ENCODE results near the gene GAL3ST2. TPM values are rescaled to one million over a fixed set of nuclear protein-coding genes. Genes with fewer than 3 reads are reported as not detected.

The GAL3ST2 gene
- polyA plus RNA-seq, 1 donor from 2014 or later: not detected

DNA sequence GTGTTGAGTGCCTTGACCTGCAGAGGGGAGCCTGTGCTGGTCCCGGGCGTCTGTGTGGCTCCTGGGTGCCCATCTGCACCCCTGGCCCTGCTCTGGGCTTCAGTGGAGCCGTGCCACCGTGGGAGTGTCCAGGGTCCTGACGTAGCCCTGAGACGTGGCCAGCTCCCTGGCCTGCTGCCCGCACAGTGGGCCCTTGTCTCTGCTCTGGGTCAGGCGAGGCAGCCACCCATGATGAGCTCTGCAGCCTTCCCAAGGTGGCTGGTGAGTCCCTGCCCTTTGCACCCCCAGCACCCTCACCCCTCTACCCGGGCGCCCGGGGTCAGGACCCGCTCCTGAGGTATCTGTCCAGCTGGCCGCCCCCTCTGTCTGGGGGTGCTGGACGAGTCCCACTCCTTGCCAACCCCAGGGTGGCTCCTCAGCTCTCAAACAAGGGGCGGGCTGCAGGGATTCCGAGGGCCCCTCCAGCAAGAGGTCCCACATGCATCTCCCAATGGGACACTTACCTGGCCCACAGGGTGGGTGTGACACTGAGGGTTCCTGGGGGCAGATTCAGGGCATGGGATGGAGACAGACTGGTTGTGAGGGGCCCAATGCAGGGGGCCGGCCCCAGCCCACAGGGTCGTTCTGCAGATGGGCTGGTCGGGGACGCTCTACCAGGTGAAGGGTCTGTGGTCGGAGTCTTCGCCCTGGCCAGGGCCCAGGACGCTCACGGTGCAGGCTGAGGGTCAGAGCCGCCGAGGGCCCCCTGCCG, 34.8 kb downstream of the GAL3ST2 start:
- no peak overlapping the region for H3K9ac ChIP-seq (ENCODE audit: low read length)
- no peaks in the 10 kb centered on the region for H3K9me2 ChIP-seq (ENCODE audit: insufficient read depth, low read length)
- no peak overlapping the region for H3K27ac ChIP-seq (ENCODE audit: low read length)
- no peak overlapping the region for H2AFZ ChIP-seq (ENCODE audit: low read depth, low read length)
- H3F3A ChIP-seq (ENCODE audit: insufficient read depth, low read length, poor library complexity, severe bottlenecking): no peaks in the 10 kb centered on the region
- H4K20me1 ChIP-seq (ENCODE audit: insufficient read depth): no peaks in the 10 kb centered on the region
- TF ChIP-seq TAF1 (IDR thresholded peaks at IDR 0.05; ENCODE audit: low read depth) (no peak), POLR2AphosphoS5 (IDR thresholded peaks at IDR 0.05) (no peak), MXI1 (conservative IDR thresholded peaks at IDR 0.05; ENCODE audit: poor library complexity, severe bottlenecking) (no peak)
- no peaks in the 10 kb centered on the region for H3K9me3 ChIP-seq (ENCODE audit: low read length)
- H3K27me3 ChIP-seq (ENCODE audit: insufficient read depth, low read depth, low read length): no peaks in the 10 kb centered on the region
- H3K79me2 ChIP-seq (replicated peaks; ENCODE audit: insufficient read depth, low read length): no peaks in the 10 kb centered on the region
- no peaks in the 10 kb centered on the region for H3K36me3 ChIP-seq (ENCODE audit: insufficient read depth, low read length)
- H3K4me3 ChIP-seq (ENCODE audit: low read length): no peak overlapping the region
- no peak overlapping the region for H3K4me2 ChIP-seq (ENCODE audit: low read length)

DNA sequence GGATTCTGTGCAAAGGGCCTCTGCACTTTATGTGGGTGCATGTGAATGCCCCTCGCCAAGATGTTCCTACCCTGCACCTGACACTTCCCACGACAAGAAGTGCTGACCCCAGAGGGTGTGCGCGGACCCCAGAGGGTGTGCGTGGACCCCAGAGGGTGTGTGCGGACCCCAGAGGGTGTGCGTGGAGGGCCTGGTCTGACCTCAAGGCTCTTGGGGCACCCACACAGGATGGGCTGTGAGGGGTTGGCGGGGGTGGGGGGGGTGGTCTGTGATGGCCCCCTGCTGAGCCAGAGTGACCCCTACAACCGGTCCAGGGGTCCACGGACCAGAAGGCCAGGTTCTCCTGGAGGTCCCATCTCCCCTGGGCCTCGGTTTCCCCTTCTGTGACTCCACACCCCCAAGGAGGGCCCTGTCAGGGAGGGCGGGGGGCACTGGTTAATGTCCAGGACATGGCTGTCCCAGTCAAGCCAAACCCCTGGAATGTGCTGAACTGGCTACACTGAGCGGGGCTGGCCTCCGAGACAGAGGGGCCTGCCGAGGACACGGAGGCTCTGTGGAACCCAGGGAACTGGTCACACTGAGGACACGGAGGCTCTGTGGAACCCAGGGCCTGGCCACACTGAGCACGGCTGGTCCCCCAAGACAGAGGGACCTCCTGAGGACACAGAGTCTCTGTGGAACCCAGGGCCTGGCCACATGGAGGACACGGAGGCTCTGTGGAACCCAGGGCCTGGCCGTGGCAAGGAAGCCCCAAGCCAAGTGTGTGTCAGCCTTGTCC, 35.5 kb downstream of the GAL3ST2 start:
- H3K27ac ChIP-seq (ENCODE audit: low read length): no peak overlapping the region
- no peak overlapping the region for H3K4me3 ChIP-seq (ENCODE audit: low read length)
- H3K9me2 ChIP-seq (ENCODE audit: insufficient read depth, low read length): no peaks in the 10 kb centered on the region
- no peak overlapping the region for H3K9ac ChIP-seq (ENCODE audit: low read length)
- no peaks in the 10 kb centered on the region for H3K79me2 ChIP-seq (replicated peaks; ENCODE audit: insufficient read depth, low read length)
- no peaks in the 10 kb centered on the region for H3K36me3 ChIP-seq (ENCODE audit: insufficient read depth, low read length)
- no peak overlapping the region for H2AFZ ChIP-seq (ENCODE audit: low read depth, low read length)
- no peaks in the 10 kb centered on the region for H3K27me3 ChIP-seq (ENCODE audit: insufficient read depth, low read depth, low read length)
- no peaks in the 10 kb centered on the region for H3K9me3 ChIP-seq (ENCODE audit: low read length)
- no peak for TF ChIP-seq EP300 (conservative IDR thresholded peaks at IDR 0.05; ENCODE audit: poor library complexity, severe bottlenecking)
- TF ChIP-seq TAF1 (IDR thresholded peaks at IDR 0.05; ENCODE audit: low read depth): no peak
- TF ChIP-seq, protein P1, sequence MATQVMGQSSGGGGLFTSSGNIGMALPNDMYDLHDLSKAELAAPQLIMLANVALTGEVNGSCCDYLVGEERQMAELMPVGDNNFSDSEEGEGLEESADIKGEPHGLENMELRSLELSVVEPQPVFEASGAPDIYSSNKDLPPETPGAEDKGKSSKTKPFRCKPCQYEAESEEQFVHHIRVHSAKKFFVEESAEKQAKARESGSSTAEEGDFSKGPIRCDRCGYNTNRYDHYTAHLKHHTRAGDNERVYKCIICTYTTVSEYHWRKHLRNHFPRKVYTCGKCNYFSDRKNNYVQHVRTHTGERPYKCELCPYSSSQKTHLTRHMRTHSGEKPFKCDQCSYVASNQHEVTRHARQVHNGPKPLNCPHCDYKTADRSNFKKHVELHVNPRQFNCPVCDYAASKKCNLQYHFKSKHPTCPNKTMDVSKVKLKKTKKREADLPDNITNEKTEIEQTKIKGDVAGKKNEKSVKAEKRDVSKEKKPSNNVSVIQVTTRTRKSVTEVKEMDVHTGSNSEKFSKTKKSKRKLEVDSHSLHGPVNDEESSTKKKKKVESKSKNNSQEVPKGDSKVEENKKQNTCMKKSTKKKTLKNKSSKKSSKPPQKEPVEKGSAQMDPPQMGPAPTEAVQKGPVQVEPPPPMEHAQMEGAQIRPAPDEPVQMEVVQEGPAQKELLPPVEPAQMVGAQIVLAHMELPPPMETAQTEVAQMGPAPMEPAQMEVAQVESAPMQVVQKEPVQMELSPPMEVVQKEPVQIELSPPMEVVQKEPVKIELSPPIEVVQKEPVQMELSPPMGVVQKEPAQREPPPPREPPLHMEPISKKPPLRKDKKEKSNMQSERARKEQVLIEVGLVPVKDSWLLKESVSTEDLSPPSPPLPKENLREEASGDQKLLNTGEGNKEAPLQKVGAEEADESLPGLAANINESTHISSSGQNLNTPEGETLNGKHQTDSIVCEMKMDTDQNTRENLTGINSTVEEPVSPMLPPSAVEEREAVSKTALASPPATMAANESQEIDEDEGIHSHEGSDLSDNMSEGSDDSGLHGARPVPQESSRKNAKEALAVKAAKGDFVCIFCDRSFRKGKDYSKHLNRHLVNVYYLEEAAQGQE (IDR thresholded peaks at IDR 0.05; ENCODE audit: borderline replicate concordance): no peak
- no peak for TF ChIP-seq POLR2AphosphoS5 (IDR thresholded peaks at IDR 0.05)
- TF ChIP-seq MXI1 (conservative IDR thresholded peaks at IDR 0.05; ENCODE audit: poor library complexity, severe bottlenecking): no peak
- no peak for TF ChIP-seq EZH2 (IDR thresholded peaks at IDR 0.05; ENCODE audit: borderline replicate concordance, insufficient read depth, low read length, poor library complexity, severe bottlenecking)
- TF ChIP-seq RAD21 (conservative IDR thresholded peaks at IDR 0.05): no peak
- TF ChIP-seq SMC3 (conservative IDR thresholded peaks at IDR 0.05; ENCODE audit: poor library complexity): no peak
- TF ChIP-seq CTCF (IDR thresholded peaks at IDR 0.05; ENCODE audit: poor library complexity, severe bottlenecking): no peak
- H3F3A ChIP-seq (ENCODE audit: insufficient read depth, low read length, poor library complexity, severe bottlenecking): no peaks in the 10 kb centered on the region
- H4K20me1 ChIP-seq (ENCODE audit: insufficient read depth): no peaks in the 10 kb centered on the region
- no peak overlapping the region for H3K4me2 ChIP-seq (ENCODE audit: low read length)

Data from neural cell (in vitro differentiated cells).